ENCODE measurements around the gene PAX6.

The PAX6 gene

DNA sequence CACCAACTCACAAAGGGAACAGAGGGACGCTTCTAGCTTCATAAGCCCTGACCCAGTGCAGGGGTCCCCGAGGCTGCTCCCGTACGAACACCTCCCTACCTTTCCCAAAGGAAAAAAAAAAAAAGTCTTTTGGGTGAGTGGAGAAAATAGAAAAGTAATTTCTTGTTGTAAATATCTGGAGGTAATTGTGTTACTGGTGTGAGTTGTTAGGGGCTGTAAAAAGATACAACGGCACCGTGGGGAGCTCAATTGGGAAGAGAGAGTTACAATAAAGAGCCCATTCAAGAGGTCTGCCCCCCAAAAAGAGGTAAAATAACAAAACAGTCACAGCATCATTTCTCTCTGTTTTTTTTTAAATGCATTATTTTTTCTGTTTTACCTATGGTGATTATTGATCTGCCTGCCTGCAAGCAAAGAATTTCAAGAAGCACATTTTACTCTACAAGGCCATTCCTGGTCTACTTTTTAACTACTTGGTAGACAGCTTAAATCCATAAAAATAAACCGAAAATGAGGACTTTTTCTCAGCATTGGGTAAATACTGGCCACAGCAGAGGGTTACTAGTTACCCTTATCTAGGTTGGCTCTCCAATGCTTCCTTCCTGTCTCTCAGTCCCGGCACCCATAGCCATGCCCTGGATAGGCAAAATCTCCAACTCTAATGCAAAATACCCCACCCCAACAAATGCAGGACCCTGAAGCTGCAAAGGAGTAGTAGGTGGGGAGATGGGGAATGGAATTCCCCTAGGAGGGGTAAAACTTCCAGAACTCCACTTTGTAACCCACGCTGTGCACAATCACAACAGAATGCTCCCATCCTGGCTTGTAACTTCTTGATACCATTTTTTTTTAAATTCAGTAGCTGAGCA, 3.1 kb downstream of the PAX6 start:
- no peak for DNase-seq

DNA sequence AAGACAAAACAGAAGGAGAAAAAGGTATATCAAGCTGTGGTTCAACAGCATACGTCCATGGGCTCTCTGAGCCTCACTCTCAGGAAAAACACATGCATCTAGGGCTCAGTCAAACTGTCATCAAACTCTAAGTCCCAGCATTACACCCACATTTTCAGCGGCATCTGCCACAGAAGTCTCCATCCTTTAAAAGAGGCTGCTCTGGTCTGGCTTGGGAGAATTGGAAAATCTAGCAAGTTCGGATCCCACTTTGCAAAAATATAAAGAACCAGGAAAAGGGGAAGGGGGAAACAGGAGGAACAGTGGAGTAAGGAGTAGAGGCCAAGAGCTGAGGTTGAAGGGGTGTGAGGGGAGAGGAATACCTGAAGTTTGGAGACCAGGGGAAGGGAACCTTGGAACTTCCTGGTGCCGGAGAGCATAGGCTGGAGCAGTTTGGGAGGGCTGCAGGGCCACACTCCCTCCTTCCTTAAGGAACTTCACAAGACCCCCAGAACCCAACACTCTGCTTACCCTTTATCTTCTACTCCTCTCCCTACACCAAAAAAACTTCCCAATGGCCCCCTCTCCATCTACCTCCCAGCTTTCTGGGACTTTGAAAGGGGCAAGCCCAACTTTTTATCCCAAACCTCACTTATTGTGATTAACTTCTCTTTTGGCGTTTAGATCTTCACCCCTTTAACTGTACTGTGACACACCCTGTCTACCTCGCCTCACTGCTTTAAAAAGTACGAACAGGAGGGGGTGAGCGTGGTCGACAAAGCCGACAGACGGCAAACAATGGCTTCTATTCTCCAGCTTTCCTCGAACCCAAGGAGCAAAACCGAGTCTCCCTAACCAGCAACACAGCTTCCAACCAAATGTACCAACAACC, 4.0 kb downstream of the PAX6 start:
- DNase-seq, result no peak

DNA sequence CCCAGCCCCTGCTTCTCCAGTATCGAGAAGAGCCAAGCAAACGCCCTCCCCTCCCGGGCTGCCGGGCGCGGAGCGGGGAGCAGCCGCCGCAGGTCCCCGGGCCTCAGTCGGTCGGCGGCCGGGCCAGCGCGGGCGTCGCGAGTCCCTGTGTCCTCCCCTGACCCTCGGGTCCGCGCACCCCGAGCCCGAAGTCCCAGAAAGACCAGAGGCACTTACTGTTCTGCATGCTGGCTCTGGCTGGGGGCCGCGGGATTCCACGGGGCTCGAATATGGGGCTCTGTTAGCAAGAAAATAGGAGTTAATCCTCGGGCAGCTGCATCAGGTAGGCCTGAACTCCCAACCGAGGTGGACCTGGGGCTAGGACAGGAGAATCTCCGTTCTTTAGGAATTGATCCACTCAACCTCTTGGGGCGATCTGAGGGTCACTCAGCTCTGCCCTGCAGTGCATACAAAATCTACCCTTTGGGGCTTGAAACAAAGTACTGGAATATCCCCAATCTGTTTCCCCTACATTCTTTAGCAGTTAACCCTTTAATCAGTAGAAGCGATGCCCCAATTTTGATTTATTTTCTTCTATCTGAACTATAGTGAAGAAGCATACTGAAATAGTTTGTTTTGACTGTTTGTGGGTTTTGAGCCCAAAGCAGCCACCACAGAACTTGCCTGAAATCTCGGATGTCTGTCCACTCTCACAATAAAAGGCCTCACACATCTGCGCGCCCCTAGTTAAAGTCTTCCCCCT, 4.8 kb downstream of the PAX6 start:
- DNase-seq, result no peak

DNA sequence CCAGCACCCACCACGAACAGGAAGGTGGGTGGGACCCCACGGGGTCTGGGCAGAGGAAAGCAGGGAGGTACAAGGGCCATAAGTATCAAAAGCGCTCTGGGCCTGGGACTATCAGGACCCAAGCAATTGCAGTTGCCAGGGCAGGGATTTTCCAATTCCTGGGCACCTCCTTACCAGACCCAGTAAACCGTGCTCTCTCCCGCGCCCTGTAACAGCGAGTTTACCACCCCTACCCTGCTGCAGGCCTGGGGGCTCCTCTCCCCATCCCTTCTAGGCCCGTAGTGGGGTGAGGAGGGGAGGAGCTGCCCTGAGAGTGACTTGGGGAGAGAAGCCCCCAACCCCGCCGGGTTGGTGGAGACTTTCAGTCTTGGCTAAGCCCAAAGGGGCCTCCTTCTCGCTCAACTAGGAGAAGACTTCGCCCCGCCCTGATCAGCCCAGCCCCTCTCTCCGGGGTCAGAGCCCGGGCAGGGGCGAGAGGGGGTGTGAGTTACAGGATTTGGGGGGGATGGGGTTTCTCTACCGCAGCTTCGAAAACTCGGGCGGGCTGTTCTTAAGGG, 5.4 kb downstream of the PAX6 start:
- no peak for DNase-seq

DNA sequence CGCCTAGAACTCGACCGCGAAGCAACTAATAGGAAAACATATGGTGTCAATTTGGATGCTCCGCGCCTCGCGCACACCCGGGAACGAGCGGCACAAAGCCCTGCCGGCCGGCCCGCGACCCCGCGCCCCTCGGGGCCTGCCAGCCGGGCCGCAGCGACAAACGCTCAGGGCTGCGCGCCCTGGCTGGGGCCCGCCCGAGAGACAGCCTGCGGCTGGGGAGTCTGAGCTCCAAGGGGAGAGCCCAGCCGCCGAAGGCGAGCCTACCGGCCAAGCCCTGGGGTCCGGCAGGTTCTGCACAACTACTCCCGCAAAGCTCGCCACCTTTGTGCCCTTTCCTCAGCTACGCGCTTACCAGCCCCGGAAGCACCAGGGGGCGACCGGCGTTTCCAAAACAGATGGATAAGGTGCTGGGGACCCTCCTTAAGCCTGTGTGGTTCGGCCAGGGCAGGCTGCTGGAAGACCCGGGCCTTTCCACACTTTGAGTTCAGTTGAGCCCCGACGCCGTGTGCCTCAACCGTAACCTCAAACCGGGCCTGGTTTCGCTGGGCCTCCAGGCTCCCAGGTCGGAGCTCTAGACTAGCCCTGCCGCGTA, 6.0 kb downstream of the PAX6 start:
- DNase-seq, result no peak

DNA sequence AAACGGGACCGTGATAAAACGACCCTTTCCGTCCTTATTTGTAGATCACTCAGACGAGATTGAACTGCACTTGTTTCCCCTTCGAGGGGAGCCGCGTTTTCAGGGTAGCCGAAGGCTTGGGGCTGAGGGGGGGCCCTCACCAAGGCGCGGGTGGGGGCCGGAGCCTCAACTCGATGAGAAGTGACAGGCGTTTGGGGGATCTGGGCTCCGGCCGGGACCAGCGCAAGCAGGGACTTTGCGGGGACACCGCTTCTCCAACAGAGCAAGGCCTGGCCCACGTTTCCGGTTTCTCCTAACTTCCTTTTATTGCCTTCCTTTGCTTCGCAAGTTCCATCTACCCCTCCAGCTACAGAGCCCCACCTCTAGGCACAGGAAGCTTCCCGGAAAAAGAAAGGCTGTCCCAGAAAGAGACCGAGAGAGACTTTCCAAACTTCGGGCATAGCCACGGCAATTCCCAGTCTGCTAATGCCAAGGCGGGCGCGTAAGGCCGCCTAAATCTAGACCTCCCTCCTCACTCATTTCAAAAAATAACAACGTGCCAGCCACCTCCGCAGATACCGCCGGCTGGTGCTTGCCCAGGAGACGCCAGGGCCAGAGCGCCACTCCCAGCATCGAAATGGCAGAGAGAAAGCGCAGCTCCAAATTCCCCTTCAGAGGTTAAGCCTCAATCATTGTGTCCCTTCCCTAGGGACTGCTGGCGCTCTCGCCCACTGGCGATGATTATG, 6.6 kb downstream of the PAX6 start:
- DNase-seq, result no peak

DNA sequence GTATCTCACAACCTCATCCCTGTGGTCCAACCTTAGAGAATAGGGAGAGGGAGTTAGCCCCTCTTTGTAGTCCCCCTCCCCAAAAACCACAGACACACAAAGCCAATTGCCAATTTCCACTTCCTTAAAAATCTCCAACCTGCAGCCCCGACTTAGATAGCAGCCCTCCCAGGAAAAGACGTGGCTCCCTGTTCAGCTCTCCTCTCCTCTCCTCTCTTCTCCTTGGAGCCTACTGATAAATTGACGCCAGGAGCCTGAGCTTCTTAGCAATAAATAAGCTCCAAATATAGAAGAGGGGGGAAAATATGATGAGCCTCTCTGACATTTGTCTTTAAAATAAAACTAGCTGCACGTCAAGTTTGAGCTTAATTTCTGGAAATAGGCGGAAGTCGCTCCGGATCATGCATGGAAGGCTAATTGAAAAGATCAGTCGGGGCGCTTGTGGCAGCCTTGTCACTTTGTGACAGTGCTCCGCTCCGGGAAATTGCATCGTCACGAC, 7.3 kb downstream of the PAX6 start:
- DNase-seq, result no peak

DNA sequence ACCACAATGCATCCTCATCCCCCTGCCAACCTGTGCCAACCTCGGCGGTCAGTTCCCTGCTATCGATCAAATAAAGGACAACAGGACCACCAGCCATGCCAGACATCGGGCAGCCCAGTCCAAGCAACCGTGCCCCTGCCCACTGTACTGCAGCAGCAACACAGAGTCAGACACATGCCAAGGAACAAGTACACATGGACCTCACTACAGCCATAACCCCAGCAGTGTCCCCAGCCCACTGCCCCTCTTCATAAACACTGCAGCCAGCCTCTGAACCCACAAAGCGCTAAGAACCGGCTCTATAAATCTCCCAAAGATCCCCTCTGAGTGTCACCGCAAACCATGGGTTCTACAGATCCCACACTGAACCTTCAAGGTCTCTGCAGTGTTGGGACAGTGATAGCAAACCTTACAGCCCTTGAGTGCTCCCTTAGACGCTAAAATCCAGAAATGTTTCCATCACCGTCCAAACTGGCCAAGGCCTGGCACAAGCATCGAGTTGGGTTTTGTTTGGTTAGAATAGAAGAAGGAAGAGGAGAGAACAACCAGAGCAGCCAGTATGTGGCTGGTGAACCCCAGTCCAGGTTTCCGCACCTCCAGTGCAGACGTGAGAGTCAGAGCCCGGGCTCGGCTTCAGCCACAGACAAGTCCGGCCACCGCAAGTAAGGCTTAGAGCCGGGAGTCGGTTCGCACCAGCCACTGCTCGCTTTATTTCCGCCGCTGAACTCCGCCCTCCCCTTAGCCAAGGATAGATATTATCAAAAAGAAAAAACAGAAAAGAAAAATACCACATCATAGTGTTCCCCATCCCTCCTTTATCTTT, 7.9 kb downstream of the PAX6 start:
- DNase-seq, result no peak

DNA sequence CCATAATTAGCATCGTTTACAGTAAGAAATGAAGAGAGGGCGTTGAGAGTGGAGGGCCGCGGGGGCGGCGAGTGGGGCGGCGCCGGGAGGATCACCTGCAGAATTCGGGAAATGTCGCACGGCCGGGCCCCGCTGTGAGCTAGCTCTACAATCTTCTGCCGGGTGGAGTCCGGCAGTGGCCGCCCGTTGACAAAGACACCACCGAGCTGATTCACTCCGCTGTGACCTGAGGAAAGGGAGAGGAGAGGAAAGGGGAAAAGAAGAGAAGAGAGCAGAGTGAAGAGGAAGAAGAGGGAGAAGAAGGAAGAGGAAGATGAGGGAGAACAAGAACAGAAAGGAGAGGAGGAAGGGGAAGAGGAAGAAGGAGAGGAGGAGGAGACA, 8.5 kb downstream of the PAX6 start:
- DNase-seq, result no peak

DNA sequence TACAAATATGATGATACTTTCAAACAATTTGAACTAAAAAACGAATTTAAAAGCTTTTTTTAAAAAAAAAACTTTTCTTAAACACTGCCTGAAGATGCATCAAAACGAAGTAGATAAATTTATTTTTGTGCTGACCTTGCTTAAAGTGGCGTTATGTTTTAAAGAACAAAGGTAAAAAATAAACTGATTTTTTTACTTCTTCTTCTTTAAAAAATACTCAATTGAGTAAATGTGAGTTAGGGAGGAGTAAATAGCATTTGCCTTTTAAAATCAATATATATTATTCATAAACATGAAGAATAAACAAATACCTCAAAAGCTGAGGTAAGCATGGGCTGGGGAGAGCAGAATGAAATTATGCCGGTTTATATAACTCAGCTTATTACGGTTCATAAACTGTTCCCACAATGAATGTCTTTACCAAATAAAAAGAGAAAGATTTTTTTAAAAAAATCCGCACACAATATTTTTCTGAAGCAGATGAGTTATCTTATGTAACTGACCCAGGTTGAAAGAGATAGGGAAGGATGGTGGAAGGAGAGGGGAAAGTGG, 9.0 kb downstream of the PAX6 start:
- no peak for DNase-seq

DNA sequence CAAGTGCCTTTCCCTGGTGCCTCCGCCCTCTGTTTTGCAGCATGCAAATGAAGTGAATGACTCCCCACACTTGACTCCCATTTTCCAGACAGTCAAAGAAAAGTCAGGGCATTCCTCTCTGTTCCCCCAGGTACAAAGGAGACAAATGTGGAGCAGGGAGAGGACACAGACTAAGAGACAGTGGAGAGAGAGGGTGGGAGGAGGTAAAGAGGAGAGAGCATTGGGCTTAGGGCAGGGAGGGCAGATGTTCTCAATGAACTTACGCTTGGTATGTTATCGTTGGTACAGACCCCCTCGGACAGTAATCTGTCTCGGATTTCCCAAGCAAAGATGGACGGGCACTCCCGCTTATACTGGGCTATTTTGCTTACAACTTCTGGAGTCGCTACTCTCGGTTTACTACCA, 9.8 kb downstream of the PAX6 start:
- no peak for DNase-seq

DNA sequence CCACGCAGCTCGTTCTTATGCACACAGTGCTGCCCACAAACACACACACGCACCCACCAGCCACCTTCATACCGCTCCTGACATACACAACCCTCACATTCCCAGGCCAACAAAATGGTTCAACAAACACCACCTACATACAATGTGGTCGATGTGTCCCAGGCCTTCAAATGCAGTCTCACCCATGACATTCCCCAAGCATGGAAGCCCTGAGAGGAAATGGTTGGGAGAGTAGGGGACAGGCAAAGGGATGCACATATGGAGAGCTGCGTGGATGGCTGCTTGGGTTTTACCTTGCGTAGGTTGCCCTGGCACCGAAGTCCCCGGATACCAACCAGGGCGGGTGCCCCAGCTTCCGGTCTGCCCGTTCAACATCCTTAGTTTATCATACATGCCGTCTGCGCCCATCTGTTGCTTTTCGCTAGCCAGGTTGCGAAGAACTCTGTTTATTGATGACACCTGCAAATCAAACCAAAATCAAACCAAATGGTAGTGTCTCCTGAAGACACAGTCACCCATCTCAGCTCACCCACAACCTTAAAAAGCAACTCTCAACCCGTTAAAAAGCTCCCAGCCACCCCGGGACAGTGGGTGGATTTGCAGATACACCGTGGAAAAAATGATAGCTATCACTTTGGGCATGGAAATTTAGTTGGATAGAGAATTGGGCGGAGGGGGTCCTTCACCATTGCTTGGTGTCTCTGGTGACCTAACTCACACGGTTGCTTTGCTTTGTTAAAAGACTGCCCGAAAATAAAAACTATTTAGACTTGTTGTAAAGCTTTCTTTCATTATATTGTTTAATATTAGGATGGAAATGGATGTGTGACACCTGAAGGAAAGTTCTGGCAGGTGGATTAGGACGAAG, 10.5 kb downstream of the PAX6 start:
- DNase-seq, result no peak

DNA sequence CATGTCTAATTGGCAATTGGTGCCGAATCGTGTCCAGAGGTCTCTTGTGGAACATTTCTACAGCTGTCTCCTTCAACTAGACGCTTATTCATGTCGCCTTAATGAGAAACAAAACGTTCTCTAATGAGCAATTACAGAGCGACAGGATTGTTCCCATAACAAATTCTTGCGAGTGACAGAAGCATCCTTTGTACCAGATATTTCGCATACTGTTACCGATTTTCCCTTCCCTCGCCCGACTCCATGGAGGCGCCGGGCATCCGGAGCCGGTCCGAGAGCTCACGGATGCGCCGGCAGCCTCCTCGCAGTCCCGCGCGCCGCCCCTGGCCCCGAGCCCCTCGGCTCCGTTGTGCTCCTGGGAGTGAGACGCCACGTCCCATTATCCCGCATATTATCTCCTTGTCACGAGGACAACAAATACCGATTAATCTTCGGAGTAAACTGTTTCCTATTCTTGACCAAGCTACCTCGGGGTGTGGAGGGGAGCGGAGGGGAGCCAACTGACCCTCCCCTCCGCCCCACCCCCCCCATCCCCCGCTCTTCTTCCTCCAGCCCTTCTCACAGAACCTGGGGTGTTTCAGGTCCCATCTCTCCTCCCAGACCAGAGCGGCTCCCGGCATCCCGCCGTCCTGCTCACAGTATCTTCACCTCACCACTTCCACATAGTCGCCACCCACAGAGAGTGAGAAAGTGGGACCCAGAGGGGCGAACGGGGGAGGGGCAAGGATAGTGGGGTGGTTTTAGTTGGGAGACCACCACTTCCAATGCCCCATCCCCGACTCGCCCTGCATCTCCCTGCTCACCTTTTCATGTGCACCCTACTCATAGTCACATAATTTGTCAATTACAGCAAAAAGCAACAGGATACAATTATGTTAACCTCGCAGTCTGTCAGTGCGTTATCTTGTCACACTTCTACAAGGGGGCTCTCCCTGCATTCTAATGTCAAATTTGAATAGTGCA, 11.4 kb downstream of the PAX6 start:
- DNase-seq, result no peak

DNA sequence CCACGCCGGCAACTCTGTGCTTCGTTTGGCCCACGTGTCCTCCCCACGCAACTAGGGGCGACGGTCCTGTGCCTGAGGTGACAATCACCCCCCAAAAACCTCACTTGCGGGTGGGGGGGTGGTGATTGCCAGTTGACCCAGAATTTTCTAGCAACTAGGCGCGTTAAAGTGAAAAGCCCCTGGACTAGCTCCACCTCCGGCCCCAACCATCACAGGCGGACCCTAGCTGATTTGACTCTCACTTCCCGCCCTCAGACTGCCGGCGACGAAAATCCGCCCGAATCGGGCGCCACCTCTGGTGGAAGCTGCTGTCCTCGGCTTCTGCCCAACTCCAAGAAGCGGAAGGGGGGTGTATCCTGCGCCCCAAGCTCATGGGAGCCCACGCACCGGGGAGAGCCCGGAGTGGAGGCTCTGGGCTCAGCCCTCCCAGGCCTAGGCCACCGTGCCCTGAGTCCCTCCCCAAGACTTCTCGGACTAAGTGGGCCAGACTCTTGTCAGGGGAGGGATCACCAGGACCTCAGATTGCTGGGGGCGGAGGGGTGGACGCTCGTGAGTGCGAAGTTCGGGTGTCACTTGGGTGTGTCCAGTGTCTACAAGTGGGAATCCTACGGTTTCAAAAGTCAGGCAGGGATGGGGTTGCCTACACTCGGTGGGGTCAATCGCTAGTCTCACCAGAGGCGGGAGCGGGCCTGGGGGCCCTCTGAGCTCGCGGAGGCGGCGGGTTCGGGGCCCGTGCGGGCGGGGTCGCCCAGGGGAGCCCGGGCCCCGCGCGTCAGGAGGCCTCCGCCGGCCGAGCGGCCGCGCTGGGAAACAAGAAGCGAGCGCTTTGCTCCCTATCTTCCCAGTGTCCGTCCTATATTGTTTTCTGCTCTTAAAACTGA, 12.3 kb downstream of the PAX6 start:
- no peak for DNase-seq

DNA sequence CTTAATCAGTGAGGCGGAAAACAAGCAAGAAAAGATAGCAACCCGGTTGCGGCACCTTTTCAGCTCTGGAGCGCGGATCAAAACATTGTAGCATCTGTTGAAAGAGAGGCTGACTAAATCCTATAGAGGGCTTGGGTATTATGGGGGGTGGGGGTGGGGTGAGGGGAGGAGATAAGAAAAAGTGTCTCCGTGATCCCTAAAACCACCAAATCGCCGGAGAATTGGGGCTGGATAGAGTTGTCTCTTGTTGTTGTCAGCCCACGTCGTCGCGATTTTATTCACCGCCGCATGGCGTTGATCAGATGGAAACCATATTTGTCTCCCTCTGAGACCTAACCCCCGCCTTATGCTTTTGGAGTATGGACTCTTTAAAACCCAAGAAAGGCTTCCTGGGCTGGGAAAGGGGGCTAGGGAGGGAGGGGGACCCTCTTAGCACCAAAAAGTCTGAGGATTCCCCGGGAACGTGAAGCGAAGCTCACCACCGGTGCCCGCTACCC, 13.0 kb downstream of the PAX6 start:
- DNase-seq, result no peak

DNA sequence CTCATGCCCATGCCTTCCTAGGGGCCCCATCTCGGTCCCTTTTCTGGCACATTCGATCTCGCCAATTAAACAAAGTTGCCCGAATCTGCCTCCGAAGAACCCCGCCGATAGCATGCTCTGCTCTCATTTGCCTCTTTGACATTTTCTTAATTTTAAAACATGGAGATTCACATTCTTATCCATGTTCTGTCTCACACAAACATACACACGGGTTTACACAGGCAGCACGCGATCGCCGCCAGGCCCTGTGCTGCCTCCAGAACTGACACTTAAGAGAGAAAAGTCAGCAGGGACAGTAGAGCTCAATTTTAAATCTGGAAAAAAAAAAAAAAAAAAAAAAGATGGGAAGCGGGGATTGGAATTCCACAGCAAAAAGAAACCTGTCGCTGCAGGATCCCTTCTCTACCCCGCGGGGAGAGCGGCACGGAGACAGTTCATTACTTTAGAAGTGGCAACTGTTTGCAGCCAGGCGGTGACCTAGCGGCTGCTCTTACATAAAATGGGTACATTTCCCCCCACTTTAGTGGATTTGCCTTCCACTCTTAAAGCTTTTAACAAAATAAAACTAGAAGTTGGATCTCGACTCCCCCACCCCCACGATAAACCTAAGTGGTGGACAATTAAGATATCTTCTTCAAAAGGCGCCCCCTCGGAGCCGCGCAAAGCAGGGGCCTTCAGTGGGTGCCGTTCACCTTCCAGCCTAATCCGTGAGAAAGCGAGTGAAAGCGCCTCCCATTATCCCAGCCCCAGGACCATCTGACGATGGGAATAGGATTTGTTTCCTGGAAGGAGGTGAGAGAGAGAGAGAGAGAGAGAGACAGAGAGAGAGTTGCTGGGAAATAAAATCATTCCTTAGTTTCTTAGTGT, 13.7 kb downstream of the PAX6 start:
- DNase-seq, result no peak

Data from DMS79 treated with DMSO at 0.1 percent for 48 hours (cell line).